ENCODE data around the gene OMA1. TPM values are rescaled to one million over a fixed set of nuclear protein-coding genes. Genes with fewer than 3 reads are reported as not detected.

OMA1 gene
- polyA plus RNA-seq, 1 donor from 2014 or later: 11.0 TPM

DNA sequence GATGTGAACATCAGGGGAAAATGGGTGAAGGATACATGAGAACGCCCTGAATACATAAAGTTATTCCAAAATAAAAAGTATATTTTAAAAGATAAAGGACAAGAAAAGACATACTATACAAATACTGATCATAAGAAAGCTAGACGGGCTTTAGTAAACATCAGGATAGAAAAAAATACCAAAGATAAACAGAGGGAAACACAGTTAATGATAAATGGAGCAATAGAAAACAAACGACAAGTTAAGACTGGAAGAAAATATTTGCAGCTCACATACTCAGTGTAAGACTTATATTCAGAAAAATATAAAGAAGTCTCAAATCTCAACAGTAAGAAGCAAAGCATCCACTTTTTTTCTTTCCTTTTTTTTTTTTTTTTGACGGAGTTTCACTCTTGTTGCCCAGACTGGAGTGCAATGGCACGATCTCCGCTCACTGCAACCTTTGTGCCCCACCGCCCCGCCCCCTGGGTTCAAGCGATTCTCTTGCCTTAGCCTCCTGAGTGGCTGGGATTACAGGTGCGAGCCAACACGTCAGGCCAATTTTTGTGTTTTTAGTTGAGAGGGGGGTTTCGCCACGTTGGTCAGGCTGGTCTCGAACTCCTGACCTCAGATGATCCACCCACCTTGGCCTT lies 94.8 kb downstream of the OMA1 start:
- Histone ChIP-seq H3K4me3 (ENCODE audit: low read length) (no peak overlapping the region), H3K9me3 (ENCODE audit: low read length) (no peaks in the 10 kb centered on the region), H3K4me2 (ENCODE audit: low read length) (no peak overlapping the region), H3K27me3 (ENCODE audit: insufficient read depth, low read depth, low read length) (no peaks in the 10 kb centered on the region), H2AFZ (ENCODE audit: low read depth, low read length) (no peak overlapping the region), H3K9ac (ENCODE audit: low read length) (no peak overlapping the region), H3K9me2 (ENCODE audit: insufficient read depth, low read length) (no peaks in the 10 kb centered on the region), H3K36me3 (ENCODE audit: insufficient read depth, low read length) (no peaks in the 10 kb centered on the region), H3F3A (ENCODE audit: insufficient read depth, low read length, poor library complexity, severe bottlenecking) (no peaks in the 10 kb centered on the region), H3K79me2 (replicated peaks; ENCODE audit: insufficient read depth, low read length) (no peaks in the 10 kb centered on the region), H3K27ac (ENCODE audit: low read length) (no peak overlapping the region), H4K20me1 (ENCODE audit: insufficient read depth) (no peaks in the 10 kb centered on the region)
- TF ChIP-seq TAF1 (IDR thresholded peaks at IDR 0.05; ENCODE audit: low read depth) (no peak), MXI1 (conservative IDR thresholded peaks at IDR 0.05; ENCODE audit: poor library complexity, severe bottlenecking) (no peak), EZH2 (IDR thresholded peaks at IDR 0.05; ENCODE audit: borderline replicate concordance, insufficient read depth, low read length, poor library complexity, severe bottlenecking) (no peak), POLR2AphosphoS5 (IDR thresholded peaks at IDR 0.05) (no peak), RAD21 (conservative IDR thresholded peaks at IDR 0.05) (no peak)
- TF ChIP-seq, protein P1, sequence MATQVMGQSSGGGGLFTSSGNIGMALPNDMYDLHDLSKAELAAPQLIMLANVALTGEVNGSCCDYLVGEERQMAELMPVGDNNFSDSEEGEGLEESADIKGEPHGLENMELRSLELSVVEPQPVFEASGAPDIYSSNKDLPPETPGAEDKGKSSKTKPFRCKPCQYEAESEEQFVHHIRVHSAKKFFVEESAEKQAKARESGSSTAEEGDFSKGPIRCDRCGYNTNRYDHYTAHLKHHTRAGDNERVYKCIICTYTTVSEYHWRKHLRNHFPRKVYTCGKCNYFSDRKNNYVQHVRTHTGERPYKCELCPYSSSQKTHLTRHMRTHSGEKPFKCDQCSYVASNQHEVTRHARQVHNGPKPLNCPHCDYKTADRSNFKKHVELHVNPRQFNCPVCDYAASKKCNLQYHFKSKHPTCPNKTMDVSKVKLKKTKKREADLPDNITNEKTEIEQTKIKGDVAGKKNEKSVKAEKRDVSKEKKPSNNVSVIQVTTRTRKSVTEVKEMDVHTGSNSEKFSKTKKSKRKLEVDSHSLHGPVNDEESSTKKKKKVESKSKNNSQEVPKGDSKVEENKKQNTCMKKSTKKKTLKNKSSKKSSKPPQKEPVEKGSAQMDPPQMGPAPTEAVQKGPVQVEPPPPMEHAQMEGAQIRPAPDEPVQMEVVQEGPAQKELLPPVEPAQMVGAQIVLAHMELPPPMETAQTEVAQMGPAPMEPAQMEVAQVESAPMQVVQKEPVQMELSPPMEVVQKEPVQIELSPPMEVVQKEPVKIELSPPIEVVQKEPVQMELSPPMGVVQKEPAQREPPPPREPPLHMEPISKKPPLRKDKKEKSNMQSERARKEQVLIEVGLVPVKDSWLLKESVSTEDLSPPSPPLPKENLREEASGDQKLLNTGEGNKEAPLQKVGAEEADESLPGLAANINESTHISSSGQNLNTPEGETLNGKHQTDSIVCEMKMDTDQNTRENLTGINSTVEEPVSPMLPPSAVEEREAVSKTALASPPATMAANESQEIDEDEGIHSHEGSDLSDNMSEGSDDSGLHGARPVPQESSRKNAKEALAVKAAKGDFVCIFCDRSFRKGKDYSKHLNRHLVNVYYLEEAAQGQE (IDR thresholded peaks at IDR 0.05; ENCODE audit: borderline replicate concordance): no peak

DNA sequence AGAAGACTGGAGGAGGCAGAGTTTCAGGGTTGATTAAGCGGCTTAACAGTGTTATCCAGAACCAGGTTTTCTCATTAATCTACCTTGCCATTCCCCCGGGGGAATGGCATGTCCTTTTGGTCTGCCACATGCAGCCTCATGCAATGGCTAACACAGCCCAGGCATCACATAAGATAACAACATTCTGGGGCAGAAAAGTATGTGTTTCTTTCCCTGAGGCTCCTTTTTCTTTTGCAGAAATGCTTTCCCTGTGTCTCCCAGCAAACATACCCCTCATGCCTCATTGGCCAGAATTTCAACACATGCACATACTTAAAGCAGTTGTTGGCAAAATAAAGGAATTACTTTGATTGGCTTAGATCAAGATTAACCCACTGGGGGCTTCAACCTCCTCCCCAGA lies 98.6 kb downstream of the OMA1 start:
- no peaks in the 10 kb centered on the region for H4K20me1 ChIP-seq (ENCODE audit: insufficient read depth)
- no peaks in the 10 kb centered on the region for H3K27me3 ChIP-seq (ENCODE audit: insufficient read depth, low read depth, low read length)
- H3F3A ChIP-seq (ENCODE audit: insufficient read depth, low read length, poor library complexity, severe bottlenecking): no peaks in the 10 kb centered on the region
- H3K4me3 ChIP-seq (ENCODE audit: low read length): no peak overlapping the region
- H2AFZ ChIP-seq (ENCODE audit: low read depth, low read length): no peak overlapping the region
- no peaks in the 10 kb centered on the region for H3K79me2 ChIP-seq (replicated peaks; ENCODE audit: insufficient read depth, low read length)
- no peaks in the 10 kb centered on the region for H3K9me3 ChIP-seq (ENCODE audit: low read length)
- no peak overlapping the region for H3K4me2 ChIP-seq (ENCODE audit: low read length)
- H3K36me3 ChIP-seq (ENCODE audit: insufficient read depth, low read length): no peaks in the 10 kb centered on the region
- no peaks in the 10 kb centered on the region for H3K9me2 ChIP-seq (ENCODE audit: insufficient read depth, low read length)
- H3K9ac ChIP-seq (ENCODE audit: low read length): no peak overlapping the region
- no peak for TF ChIP-seq POLR2AphosphoS5 (IDR thresholded peaks at IDR 0.05)
- TF ChIP-seq TAF1 (IDR thresholded peaks at IDR 0.05; ENCODE audit: low read depth): no peak
- TF ChIP-seq MXI1 (conservative IDR thresholded peaks at IDR 0.05; ENCODE audit: poor library complexity, severe bottlenecking): no peak
- TF ChIP-seq RAD21 (conservative IDR thresholded peaks at IDR 0.05): no peak
- TF ChIP-seq EP300 (conservative IDR thresholded peaks at IDR 0.05; ENCODE audit: poor library complexity, severe bottlenecking): no peak
- TF ChIP-seq SMC3 (conservative IDR thresholded peaks at IDR 0.05; ENCODE audit: poor library complexity): no peak
- TF ChIP-seq, protein P2, sequence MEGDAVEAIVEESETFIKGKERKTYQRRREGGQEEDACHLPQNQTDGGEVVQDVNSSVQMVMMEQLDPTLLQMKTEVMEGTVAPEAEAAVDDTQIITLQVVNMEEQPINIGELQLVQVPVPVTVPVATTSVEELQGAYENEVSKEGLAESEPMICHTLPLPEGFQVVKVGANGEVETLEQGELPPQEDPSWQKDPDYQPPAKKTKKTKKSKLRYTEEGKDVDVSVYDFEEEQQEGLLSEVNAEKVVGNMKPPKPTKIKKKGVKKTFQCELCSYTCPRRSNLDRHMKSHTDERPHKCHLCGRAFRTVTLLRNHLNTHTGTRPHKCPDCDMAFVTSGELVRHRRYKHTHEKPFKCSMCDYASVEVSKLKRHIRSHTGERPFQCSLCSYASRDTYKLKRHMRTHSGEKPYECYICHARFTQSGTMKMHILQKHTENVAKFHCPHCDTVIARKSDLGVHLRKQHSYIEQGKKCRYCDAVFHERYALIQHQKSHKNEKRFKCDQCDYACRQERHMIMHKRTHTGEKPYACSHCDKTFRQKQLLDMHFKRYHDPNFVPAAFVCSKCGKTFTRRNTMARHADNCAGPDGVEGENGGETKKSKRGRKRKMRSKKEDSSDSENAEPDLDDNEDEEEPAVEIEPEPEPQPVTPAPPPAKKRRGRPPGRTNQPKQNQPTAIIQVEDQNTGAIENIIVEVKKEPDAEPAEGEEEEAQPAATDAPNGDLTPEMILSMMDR (IDR thresholded peaks at IDR 0.05; ENCODE audit: poor library complexity, severe bottlenecking): no peak
- TF ChIP-seq, protein P1 (IDR thresholded peaks at IDR 0.05; ENCODE audit: borderline replicate concordance): no peak
- TF ChIP-seq EZH2 (IDR thresholded peaks at IDR 0.05; ENCODE audit: borderline replicate concordance, insufficient read depth, low read length, poor library complexity, severe bottlenecking): no peak
- H3K27ac ChIP-seq (ENCODE audit: low read length): no peak overlapping the region

All from neural cell (in vitro differentiated cells).